ENCODE measurements around the gene B3GLCT.

B3GLCT gene

DNA sequence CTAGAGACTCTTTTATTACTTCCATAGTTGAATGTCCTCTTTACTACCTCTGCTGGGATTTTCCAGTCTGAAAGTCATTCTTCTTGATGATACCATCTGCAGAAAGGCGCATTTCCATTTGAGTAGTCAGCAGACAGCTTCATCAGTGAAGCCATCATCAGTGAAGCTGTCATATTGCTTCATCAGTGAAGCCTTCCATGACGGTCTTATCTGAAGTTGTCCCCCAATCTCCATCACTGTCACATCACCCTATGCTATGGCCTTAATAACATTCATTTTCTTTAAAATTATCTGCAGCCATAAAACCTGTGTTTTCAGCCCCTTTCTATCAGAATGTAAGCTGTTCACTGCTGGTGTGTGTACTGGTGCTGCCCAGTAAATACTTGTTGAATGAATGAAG lies 151.6 kb downstream of the B3GLCT start:
- Mint-ChIP-seq H3K4me3 (no peak overlapping the region), H3K4me1 (ENCODE audit: low read depth) (no peaks in the 10 kb centered on the region), H3K9me3 (peaks cover 20% of the 10 kb centered on the region), H3K27me3 (peaks cover 19% of the 10 kb centered on the region), H3K27ac (no peak overlapping the region), H3K36me3 (ENCODE audit: low read depth) (no peaks in the 10 kb centered on the region)
- DNase-seq = no peak

DNA sequence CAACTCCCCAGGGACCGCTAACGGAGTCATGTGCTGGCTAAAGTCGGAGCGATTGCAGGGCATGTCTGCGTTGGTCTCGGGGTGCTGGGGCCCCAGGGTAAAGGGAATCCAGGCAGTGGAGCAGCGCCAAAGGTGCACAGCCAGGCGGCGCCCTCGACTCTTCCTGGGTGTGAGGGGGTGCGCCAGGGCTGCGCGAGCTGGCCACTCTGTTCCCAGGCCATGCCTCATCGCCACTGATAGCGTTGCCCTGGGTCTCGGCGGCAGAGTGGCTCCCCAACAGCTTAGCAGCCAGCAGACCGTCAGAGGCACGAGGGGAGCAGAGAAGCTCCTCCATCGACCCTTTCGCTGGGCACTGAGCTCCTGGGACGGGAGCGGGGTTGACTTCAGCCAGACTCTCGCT lies 152.7 kb downstream of the B3GLCT start:
- no peak for DNase-seq
- H3K4me1 Mint-ChIP-seq (ENCODE audit: low read depth) = no peaks in the 10 kb centered on the region
- H3K27me3 Mint-ChIP-seq = peaks cover 19% of the 10 kb centered on the region
- H3K9me3 Mint-ChIP-seq = peaks cover 20% of the 10 kb centered on the region
- H3K27ac Mint-ChIP-seq = no peak overlapping the region
- no peaks in the 10 kb centered on the region for H3K36me3 Mint-ChIP-seq (ENCODE audit: low read depth)
- no peak overlapping the region for H3K4me3 Mint-ChIP-seq

DNA sequence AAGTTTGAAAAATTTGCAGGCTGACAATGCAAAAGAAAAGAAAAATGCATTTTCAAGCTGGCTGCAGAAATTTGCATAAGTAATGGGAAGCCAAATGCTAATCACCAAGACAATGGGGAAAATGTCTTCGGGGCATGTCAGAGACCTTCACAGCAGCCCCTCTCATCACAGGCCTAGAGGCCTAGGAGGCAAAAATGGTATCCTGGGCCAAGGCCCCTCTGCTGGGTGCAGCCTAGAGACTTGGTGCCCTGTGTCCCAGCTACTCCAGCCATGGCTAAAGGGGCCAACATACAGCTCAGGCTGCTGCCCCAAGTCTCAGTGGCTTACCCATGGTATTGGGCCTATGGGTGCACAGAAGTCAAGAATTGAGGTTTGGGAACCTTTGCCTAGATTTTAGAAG lies 155.2 kb downstream of the B3GLCT start:
- Mint-ChIP-seq H3K27ac (no peak overlapping the region), H3K4me3 (no peak overlapping the region), H3K36me3 (ENCODE audit: low read depth) (no peaks in the 10 kb centered on the region), H3K9me3 (peaks cover 18% of the 10 kb centered on the region), H3K4me1 (ENCODE audit: low read depth) (no peaks in the 10 kb centered on the region), H3K27me3 (peaks cover 15% of the 10 kb centered on the region)
- no peak for DNase-seq

DNA sequence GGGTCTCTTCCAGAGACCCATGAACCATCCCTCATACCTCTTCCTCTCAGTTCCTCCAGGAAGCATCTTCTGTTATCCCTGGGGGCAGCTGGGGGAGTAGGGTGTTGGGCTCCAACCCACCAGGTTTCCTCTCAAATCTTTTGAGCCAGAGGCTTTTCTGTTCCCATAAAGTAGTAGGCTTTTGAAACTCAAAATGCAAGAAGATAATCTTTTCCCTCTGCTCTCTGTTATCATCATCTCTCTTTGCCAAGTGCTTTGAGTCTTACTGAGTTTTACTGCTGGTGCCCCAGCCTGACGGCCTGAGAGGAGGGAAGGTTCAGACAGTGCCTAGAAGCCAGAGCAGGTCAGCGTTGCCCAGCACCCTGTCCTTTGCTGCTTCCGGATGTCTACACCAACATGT lies 157.2 kb downstream of the B3GLCT start:
- peaks cover 18% of the 10 kb centered on the region for H3K9me3 Mint-ChIP-seq
- H3K27ac Mint-ChIP-seq = no peak overlapping the region
- peaks cover 9% of the 10 kb centered on the region for H3K27me3 Mint-ChIP-seq
- H3K4me3 Mint-ChIP-seq = no peak overlapping the region
- no peaks in the 10 kb centered on the region for H3K4me1 Mint-ChIP-seq (ENCODE audit: low read depth)
- H3K36me3 Mint-ChIP-seq (ENCODE audit: low read depth) = no peaks in the 10 kb centered on the region
- no peak for DNase-seq

DNA sequence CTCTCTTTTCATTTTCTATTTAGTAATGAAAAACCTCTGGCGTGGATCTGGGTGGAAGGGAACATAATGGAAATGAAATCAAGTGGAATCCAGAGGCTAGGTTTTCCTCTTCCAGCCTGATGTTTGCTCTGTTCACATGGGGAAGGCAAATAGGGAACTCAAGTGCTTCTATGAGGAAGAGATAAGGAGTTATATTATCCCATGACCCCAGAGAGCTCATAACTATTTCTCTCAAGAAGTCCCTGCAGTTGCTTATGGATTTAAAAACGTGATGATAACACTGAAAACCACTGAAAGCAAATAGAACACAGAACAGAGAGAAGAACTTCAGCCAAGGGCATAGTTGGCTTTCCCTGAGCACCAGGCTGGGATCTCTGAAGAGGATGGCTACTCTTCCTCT lies 157.8 kb downstream of the B3GLCT start:
- no peak for DNase-seq
- peaks cover 11% of the 10 kb centered on the region for H3K27me3 Mint-ChIP-seq
- no peak overlapping the region for H3K4me3 Mint-ChIP-seq
- H3K27ac Mint-ChIP-seq = no peak overlapping the region
- H3K9me3 Mint-ChIP-seq = peaks cover 18% of the 10 kb centered on the region
- no peaks in the 10 kb centered on the region for H3K4me1 Mint-ChIP-seq (ENCODE audit: low read depth)
- H3K36me3 Mint-ChIP-seq (ENCODE audit: low read depth) = no peaks in the 10 kb centered on the region

DNA sequence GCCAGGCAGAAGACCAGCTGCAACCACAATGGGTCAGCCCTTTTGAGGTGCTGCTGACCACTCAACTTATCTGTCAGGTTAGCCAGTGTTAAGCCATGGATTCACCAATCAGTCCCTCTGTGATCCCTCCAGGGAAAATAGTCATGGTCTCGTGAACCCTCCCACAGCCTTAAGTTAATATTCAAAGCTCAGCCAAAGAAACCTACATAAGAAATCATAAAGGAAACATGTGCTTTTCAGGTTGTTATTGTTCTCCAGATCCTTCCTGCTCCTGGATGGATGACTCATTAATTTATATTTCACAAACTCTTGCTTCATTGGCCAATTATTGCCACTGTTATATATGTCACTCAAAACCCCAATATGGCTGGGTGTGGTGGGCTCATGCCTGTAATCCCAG lies 161.9 kb downstream of the B3GLCT start:
- no peak for DNase-seq
- Mint-ChIP-seq H3K4me3 (no peak overlapping the region), H3K36me3 (ENCODE audit: low read depth) (no peaks in the 10 kb centered on the region), H3K27ac (no peak overlapping the region), H3K27me3 (peaks cover 2% of the 10 kb centered on the region), H3K4me1 (ENCODE audit: low read depth) (no peaks in the 10 kb centered on the region), H3K9me3 (peaks cover 10% of the 10 kb centered on the region)

DNA sequence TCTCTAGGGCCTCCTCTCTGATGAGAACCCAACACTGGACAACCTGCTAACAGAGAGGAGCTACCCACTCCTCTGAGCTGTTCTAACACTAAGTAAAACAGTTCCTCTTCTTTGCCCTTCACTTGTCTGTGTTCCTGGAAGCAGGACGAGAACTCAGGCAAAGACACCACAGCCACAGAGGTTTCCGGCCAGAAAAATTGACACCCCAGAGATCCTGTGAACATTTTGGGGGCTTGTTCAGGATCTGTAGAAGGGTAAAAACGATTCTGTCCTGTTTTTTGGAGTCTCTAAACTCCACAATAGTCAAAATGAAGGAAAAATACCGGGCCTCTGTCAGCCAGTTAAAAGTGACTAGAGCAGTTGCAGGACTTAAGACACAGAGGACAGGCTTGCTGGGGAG lies 165.9 kb downstream of the B3GLCT start:
- Mint-ChIP-seq H3K27ac (no peak overlapping the region), H3K9me3 (peaks cover 16% of the 10 kb centered on the region), H3K4me1 (ENCODE audit: low read depth) (no peaks in the 10 kb centered on the region), H3K4me3 (no peak overlapping the region), H3K27me3 (peaks cover 5% of the 10 kb centered on the region), H3K36me3 (ENCODE audit: low read depth) (no peaks in the 10 kb centered on the region)
- DNase-seq = no peak

DNA sequence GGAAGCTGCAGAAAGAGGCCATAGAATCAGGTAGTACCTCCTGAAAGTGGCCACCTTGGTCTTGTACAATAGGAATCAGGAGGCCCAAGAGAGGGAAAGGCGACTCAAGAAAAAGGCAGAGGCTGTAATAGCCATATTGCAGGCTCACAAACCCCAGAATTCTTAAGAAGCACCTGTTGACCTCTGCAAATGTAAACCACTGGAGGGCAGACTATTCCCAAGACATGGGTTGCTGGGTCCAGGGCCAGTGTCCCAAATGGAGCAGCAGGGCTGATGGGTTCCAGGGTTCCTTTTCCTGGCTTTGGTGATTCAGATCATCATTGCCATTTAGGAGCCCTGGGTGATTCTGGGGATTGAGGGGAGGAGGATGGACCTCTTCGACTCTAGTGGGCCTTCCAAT lies 167.6 kb downstream of the B3GLCT start:
- Mint-ChIP-seq H3K36me3 (ENCODE audit: low read depth) (no peaks in the 10 kb centered on the region), H3K4me3 (no peak overlapping the region), H3K27ac (no peak overlapping the region), H3K9me3 (peaks cover 16% of the 10 kb centered on the region), H3K27me3 (peaks cover 5% of the 10 kb centered on the region), H3K4me1 (ENCODE audit: low read depth) (no peaks in the 10 kb centered on the region)
- DNase-seq = no peak

DNA sequence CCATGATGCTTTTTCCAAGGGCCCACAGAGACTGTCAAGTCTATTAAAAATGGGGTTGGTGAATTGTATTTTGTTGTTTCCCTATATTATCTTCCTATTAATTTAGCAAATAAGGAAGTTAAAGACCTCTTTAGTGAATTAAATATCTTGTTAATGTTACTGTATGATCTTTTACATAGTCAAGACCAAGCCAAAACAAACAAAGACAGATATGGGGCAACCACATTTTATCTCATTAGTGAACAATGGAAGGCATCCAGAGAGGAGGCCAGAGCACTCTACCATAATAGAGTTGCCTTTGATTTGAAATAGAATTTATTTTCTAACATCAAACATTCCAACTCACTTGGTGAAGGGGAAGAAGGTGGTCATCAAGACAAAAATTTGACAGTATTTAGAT lies 169.4 kb downstream of the B3GLCT start:
- Mint-ChIP-seq H3K9me3 (peaks cover 16% of the 10 kb centered on the region), H3K36me3 (ENCODE audit: low read depth) (no peaks in the 10 kb centered on the region), H3K4me1 (ENCODE audit: low read depth) (no peaks in the 10 kb centered on the region), H3K27ac (no peak overlapping the region), H3K27me3 (peaks cover 3% of the 10 kb centered on the region), H3K4me3 (no peak overlapping the region)
- no peak for DNase-seq

DNA sequence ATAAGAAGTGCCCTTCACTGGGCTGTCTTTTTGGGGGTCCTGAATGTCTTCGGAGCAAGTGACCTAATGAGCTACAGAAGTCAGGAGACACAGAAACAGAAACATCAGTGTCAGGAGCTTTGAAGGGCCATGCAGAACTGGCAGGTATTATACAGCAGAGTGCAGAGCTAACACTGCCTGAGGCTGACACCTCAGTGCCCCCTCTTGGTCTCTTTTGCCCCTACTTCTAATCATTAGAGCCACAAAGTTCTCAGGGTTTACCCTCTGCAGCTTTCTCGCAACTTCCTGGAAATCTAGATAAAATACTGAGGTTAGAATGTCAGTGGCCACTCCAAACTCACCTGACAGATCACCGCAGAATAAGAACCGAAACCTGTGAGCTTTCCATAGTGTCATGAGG lies 172.7 kb downstream of the B3GLCT start:
- H3K27ac Mint-ChIP-seq = no peak overlapping the region
- H3K27me3 Mint-ChIP-seq = peaks cover 6% of the 10 kb centered on the region
- no peak overlapping the region for H3K4me3 Mint-ChIP-seq
- H3K36me3 Mint-ChIP-seq (ENCODE audit: low read depth) = no peaks in the 10 kb centered on the region
- DNase-seq = no peak
- H3K9me3 Mint-ChIP-seq = no peaks in the 10 kb centered on the region
- H3K4me1 Mint-ChIP-seq (ENCODE audit: low read depth) = no peaks in the 10 kb centered on the region

DNA sequence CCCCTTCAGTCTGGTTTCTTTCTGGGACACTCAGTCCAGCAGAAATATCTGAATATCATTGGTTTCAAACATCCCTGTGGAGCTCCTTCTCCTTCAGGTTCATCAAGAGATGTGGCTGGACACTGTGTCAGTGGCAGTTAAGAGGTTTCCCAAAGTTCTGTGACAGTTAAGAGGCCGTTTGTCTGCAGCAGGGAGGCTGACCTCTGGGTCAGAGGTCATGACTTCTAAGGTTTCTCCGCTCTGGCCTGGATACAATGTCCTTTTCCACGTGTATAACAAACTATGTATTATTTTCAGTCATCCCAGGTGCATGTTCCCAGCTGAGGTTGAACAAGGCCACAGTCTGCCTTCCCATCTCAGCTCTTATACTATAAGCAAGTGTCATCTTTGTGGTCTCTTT lies 174.9 kb downstream of the B3GLCT start:
- Mint-ChIP-seq H3K27me3 (peaks cover 9% of the 10 kb centered on the region), H3K27ac (no peak overlapping the region), H3K4me1 (ENCODE audit: low read depth) (no peaks in the 10 kb centered on the region), H3K36me3 (ENCODE audit: low read depth) (no peaks in the 10 kb centered on the region), H3K9me3 (no peaks in the 10 kb centered on the region), H3K4me3 (no peak overlapping the region)
- DNase-seq = no peak

DNA sequence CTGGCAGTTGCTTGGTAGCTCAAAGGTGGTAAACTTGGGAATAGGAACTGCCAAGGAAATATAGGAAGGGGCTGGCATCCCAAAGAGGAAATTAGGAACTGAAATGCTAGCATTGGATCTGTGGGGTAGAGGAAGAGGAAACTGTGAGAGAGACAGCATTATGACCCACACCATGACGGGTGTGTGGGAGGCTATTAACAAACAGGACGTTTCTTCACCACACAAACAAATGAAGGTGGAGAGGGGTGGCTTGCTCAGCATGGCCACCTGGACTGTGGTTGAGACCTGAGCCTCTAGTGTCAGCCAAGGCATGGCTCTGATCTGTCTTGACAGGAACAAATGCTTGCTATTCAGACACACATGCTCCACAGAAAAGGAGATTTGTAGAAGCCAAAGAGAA lies 178.2 kb downstream of the B3GLCT start:
- no peak overlapping the region for H3K4me3 Mint-ChIP-seq
- H3K27me3 Mint-ChIP-seq = peaks cover 10% of the 10 kb centered on the region
- no peak for DNase-seq
- H3K9me3 Mint-ChIP-seq = no peaks in the 10 kb centered on the region
- H3K27ac Mint-ChIP-seq = no peak overlapping the region
- H3K4me1 Mint-ChIP-seq (ENCODE audit: low read depth) = no peaks in the 10 kb centered on the region
- no peaks in the 10 kb centered on the region for H3K36me3 Mint-ChIP-seq (ENCODE audit: low read depth)

DNA sequence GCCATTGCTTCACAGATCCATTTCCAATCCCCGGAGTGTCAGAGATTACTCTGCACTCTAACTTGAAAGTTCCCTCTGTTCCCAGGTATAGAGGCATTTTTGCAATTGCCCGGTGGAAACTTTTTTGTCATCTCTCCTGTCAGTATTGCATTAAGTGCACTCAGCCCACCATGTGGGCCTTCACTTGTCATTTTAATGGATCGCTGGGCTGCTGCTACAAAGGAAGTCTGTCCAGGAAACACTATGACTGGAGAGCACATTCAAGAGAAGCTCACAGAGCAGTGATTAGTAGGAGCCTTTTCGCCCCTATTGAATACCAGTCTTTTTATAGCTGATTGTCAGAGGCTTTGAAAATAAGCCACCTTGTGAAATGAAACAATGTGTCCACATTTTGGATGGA lies 180.9 kb downstream of the B3GLCT start:
- H3K27ac Mint-ChIP-seq = no peak overlapping the region
- H3K36me3 Mint-ChIP-seq (ENCODE audit: low read depth) = no peaks in the 10 kb centered on the region
- H3K27me3 Mint-ChIP-seq = peaks cover 10% of the 10 kb centered on the region
- H3K4me3 Mint-ChIP-seq = no peak overlapping the region
- peaks cover 2% of the 10 kb centered on the region for H3K9me3 Mint-ChIP-seq
- no peak for DNase-seq
- H3K4me1 Mint-ChIP-seq (ENCODE audit: low read depth) = no peaks in the 10 kb centered on the region
